HG02571 (cell line): ENCODE results near the gene FAM131B.
"Not testable (repeated sequence)": the region's sequence is repeated elsewhere in the genome, so short reads cannot be mapped to it uniquely, and the experiment has no call there.

Experiments
- ATAC-seq: cut with Tn5 transposase; IDR thresholded peaks from one replicate; pipeline ENCODE4 v1.9.1; 2021; ENCODE audit warnings: mild to moderate bottlenecking, moderate library complexity; ENCODE audit not compliant: unreplicated experiment

FAM131B gene

GRCh38 chr7:143362131-143363015 is at the start of gene FAM131B:
FAM131B (minus strand) TSS chr7:143362713; CDS start chr7:143362603, 110 bp downstream.
- ATAC-seq, result no peak

DNA sequence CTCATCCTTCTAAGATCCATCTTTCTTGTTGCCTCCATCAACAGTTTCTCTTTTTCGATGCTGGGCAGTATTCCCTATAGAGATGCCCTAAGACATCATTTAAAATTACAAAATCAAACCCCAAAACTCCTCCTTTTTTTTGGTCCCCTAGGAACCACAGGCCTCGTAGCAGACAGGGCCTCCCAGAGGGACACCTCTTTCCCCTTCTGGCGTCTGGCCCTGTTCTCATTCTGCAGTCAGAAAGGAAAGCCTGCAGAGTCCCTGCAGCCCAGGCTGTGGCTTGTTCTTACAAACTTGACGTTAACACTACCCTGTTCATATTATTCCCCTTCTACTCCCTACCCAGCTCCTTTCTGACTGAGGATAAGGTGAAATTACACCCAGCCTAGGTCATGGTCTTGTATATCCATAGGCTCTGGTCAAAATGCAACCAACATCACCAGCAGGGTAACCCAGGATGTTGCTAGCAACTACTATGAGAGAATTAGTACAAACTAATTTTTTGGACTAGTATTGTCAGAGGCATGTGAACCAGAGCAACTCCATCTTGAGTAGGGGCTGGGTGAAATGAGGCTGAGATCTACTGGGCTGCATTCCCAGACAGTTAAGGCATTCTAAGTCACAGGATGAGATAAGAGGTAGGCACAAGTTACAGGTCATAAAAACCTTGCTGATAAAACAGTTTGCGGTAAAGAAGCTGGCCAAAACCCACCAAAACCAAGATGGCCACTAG is 49.6 kb upstream of the FAM131B start:
- no peak for ATAC-seq

DNA sequence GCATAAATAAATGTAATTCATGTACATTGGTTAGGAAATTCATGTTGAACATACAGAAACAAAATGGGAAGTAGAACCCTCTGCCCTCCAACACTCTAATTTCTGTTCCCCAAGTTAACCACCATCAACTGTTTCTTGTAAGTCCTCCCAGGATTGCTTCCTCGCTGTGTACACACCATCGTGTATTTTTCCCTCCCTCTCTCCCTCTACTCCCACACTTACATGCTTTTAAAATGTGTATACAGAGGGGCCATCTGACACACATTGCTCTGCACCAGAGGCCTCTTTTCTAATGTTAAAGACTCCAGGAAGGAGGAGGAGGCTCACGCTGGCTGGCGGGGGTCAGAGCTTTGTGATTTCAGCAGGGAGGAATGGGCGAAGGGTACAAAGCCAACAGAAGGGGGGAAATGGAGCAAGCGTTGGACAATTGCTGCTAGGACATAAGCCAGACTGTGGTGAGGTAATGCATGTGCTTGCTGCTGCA is 48.0 kb upstream of the FAM131B start:
- no peak for ATAC-seq

DNA sequence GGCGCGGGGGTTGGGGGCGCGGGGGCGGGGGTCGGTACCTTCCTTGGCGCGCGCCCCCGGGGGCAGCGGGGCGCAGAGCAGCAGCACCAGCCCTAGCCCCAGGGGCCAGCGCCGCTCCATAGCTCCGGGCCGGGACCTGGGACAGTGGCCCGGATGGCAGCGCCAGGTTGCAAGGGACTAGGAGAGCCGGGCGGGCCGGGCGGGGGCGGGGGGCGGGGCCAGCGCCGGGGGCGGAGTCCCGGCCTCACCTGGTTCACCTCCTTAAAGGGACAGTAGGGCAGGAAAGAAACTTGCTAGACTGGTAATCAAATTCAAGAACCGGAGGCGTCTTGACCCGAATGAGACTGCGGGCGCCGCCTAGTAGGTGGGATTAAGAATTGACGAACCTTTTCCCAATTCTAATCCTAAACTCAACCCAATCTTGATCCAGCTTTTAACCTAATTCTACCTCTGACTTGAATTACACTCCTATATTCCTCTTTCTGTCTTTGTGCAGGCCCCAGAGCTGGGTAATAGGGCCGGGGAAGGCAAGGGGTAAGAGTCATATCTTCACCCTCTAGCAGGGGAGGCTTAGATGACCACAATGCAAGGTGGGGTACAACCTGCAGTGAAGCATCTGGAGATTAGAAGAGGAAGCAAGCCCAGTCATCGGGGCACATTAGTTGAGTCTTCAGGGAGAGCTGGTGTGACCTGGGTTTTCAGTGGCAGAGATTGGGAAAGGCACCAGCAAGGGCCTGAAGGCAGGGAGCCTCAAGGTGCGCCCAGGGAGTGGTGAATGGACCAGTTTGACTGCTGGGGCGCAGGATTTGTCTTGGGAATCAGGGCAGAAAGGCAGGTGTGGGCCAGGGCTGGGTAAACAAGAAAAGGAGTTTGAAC is 46.4 kb upstream of the FAM131B start, which contains the start of gene EPHA1:
EPHA1 (minus strand) TSS at position 171 of the 876 bp plus-strand sequence; CDS start at position 120, 51 bp downstream.
- ATAC-seq, result no peak

DNA sequence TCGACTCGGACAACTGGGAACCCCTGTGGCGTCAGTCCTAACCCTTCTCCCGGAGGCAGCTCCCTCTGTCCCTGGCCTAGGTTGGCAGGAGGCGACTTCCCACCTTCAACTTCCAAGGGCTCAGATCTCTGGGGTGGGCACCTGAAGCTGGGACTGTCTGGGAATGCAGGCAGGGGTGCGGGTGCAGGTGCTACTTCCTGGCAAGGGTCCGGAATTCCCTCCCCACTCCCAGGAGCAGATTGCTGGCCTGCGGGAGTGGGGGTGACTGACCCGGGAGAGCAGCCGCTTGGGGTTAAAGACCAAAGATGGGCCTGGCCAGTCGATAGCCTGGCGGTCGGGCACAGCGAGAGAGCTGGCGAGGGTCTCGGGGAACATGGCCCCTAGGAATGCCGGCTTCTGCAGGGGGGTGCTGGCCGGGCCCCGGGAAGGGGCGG is 45.8 kb upstream of the FAM131B start:
- no peak for ATAC-seq

DNA sequence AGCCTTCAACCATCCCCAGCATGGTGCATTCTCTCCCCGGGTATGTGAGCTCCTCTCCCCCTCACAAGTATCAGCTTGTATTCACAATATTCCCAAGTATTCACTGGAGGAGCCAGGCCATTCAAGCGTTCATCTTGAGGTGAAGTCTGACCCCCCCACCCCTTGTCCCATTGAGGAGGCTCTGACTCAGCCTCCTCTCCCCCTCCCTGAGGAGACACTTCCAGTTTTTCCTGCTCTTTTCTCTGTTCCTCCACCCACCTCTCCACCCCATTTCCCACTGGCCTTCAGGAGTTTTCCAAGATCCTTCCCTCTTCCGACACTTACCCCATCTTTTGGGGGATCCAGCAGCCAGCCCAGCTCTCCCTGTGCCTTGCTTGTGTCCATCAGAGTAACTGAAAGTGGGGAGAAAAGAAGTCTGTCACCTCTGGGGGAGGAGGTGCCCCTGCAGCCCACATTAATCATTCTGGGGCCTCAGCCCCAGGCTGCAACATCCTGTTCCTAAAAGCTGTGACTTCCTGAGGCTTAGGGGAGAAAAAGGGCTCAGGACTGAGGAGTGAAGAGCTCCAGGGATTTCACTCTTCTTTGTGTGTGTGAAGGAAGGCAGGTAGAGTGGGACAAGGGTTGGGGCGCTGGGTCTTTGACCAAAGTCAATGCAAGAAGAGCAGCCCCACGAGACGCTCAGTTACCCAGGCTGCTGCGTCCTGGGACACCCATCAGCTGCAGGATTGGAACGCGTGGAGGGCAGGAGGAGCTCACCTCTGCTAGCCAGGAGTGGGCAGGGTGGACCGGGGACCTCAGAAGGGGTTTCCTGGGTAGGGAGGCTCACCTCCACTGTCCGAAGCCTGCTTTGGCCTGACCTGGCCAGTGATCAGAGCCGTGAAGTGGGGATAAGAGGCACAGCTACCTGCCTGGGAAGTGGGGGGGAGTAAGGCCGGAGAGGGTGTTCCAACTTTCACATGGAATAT is 45.1 kb upstream of the FAM131B start:
- ATAC-seq, result no peak

- ATAC-seq, result no peak
Measured at GRCh38 chr7:143406002-143406357, 43.5 kb upstream of the FAM131B start.

DNA sequence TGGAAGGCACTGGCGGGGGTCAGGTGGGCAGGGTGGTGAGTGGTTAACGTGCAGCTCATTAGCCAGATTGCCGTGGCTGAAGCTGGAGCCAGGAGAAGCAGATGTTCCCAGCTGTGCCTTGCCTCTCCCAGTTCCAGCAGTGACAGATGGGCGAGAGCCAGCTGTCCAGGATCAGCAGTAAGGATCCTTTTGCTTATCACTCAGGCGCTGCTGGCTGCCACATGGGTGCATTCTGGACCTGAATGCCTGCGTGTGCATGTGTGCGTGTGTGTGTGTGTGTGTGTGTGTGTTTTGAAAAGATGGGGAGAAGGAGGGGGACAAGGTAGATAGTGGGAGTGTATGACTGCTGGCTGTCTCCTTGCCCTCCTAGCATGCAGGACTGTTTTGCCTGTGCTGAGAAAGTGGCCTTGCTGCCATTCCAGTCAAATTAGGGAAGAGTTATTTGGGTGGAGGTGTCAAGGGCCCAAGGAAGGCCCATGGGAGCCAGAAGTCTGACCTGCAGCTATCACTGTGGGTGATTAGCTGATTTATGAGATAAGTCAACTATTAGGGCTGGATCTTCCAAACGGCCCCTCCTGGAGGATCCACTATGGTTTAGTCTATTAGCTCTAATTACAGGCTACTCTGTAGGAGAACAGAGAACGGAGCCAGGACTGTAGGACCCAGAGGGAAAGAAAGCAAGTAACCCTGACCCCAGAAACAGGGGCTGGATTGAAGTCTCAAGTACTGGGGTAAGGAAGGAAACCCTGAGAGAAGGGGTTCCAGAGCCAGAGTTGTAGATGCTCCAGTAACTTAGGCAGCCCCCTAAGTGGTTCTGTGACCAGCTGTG is 42.9 kb upstream of the FAM131B start:
- no peak for ATAC-seq

- ATAC-seq, result not testable (repeated sequence)
Measured at GRCh38 chr7:143402233-143402632, 39.7 kb upstream of the FAM131B start.

- no peak for ATAC-seq
Measured at GRCh38 chr7:143401265-143401664, 38.8 kb upstream of the FAM131B start.

DNA sequence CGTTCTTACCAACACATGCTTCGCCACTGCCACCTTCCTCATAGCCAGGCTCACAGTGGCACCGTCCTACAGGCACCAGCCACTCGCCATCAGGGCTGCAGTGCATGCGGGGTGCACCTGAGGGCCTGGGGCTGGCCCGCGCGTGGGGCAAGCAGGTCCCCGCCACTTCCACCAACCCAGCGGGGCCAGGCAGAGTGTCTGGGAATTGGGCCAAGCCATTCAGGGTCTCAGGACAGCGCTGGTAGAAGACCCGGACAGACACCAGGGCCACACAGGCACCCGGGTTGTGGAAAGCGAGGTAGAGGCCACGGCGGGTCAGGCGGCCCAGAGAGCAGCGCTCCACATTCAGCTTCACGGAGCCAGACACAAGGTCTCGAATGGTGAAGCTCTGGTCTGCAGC is 37.1 kb upstream of the FAM131B start:
- no peak for ATAC-seq

GRCh38 chr7:143399151-143399550 is 36.6 kb upstream of the FAM131B start:
- no peak for ATAC-seq

GRCh38 chr7:143398616-143399015 is 36.1 kb upstream of the FAM131B start:
- no peak for ATAC-seq

DNA sequence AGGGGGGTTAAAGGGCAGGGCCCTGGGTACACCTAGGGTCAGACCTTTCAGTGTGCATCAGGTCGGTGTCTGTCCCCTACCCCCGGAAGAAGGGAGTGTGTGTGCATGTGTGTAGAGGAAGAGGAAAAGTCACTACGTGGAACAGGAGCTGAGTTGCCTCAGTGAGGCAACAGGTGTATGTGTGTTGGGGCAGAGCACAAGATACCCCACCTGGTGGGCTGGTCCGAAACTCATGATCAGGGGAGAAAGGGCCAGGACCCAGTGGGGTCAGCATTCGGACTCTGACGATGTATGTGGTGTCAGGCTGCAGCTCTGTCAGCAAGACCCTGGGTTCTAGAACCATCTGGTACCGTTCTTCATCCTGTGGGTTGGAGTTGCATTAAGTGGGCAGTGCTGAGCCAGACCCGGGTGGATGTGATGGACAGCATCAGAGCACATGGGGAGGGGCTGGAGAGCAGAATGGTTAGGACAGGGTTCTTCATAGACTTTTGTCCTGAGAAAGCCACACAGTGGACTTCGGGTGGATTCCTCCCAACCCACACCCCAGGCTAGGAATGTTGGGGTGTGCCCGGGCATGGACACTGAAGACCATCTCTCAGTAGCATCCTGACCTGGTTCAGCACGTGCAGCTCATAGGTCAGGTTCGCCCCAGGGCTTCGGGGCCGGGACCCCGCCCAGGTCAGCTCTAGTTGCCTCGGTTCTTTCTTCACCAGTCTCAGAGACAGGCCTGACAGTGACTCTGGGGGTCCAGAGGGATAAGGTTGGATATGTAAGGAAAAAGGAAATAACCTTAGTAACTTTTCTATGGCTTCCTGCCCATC is 35.4 kb upstream of the FAM131B start:
- ATAC-seq, result no peak

GRCh38 chr7:143396625-143397556 is 34.4 kb upstream of the FAM131B start:
- ATAC-seq, result no peak

DNA sequence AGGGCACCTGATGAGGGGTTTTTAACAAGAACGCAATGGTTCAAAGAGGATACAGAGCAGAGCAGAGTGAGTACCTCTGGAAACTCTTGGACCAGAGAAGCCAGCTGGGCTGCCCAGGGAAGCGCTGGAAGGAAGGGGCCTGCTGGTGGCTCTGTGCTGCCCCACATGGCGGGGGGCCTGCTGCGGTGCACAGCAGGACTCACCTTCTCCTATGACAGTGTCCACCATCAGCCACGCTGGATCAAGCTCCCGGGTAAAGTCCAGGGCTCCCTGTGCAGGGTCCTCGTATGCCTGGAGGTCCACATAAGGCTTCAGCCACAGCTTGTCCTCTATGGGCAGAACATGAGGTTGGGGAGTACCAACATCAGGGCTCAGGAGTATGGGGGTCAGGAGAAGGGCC is 33.7 kb upstream of the FAM131B start:
- no peak for ATAC-seq
